Astrocyte (in vitro differentiated cells and primary cell): Measurements from ENCODE around the gene TSPEAR.

Source experiments
- CTCF ChIP-seq: IDR thresholded peaks from 2 replicates; pipeline ENCODE4 v1.5.1; 2011; ENCODE audit warnings: low read depth, mild to moderate bottlenecking, inconsistent platforms, low read length, moderate library complexity; ENCODE audit not compliant: insufficient read depth
- EZH2 ChIP-seq: IDR thresholded peaks from 2 replicates; pipeline ENCODE4 v1.6.1; 2012; ENCODE audit warnings: mild to moderate bottlenecking, low read length, inconsistent platforms; ENCODE audit not compliant: insufficient read depth

- TF ChIP-seq CTCF: no peak
- no peak for TF ChIP-seq EZH2
Observed at GRCh38 chr21:44749116-44749758, 37.9 kb upstream of the TSPEAR start.
